ENCODE results near the gene CIBAR2. TPM values are rescaled to one million over a fixed set of nuclear protein-coding genes. Genes with fewer than 3 reads are reported as not detected.

CIBAR2 gene
- total RNA-seq, 1 donor from 2014 or later, result 4.9 TPM

GRCh38 chr16:85077576-85078125 is 34.6 kb downstream of the CIBAR2 start:
- H3K4me1 Mint-ChIP-seq (ENCODE audit: unreplicated experiment), result peaks cover 26% of the 10 kb centered on the region
- no peaks in the 10 kb centered on the region for H3K9me3 Mint-ChIP-seq
- H3K27me3 Mint-ChIP-seq, result no peaks in the 10 kb centered on the region
- DNase-seq (ENCODE audit: extremely low spot score, unreplicated experiment), result no peak
- no peak for TF ChIP-seq CTCF (conservative IDR thresholded peaks at IDR 0.05)
- no peak overlapping the region for H3K27ac Mint-ChIP-seq
- H3K36me3 Mint-ChIP-seq, result peaks cover 20% of the 10 kb centered on the region
- no peak overlapping the region for H3K4me3 Mint-ChIP-seq

- H3K27me3 Mint-ChIP-seq, result no peaks in the 10 kb centered on the region
- no peaks in the 10 kb centered on the region for H3K9me3 Mint-ChIP-seq
- no peak for DNase-seq (ENCODE audit: extremely low spot score, unreplicated experiment)
- no peak overlapping the region for H3K27ac Mint-ChIP-seq
- H3K4me3 Mint-ChIP-seq, result no peak overlapping the region
- peaks cover 20% of the 10 kb centered on the region for H3K36me3 Mint-ChIP-seq
- H3K4me1 Mint-ChIP-seq (ENCODE audit: unreplicated experiment), result peaks cover 21% of the 10 kb centered on the region
- no peak for TF ChIP-seq CTCF (conservative IDR thresholded peaks at IDR 0.05)
Observed at GRCh38 chr16:85077039-85077438, 35.2 kb downstream of the CIBAR2 start.

GRCh38 chr16:85075236-85075924 is 36.9 kb downstream of the CIBAR2 start:
- no peak overlapping the region for H3K4me3 Mint-ChIP-seq
- no peak overlapping the region for H3K27ac Mint-ChIP-seq
- H3K9me3 Mint-ChIP-seq, result no peaks in the 10 kb centered on the region
- H3K4me1 Mint-ChIP-seq (ENCODE audit: unreplicated experiment), result peaks cover 16% of the 10 kb centered on the region
- peaks cover 19% of the 10 kb centered on the region for H3K36me3 Mint-ChIP-seq
- TF ChIP-seq CTCF (conservative IDR thresholded peaks at IDR 0.05), result no peak
- H3K27me3 Mint-ChIP-seq, result no peaks in the 10 kb centered on the region
- no peak for DNase-seq (ENCODE audit: extremely low spot score, unreplicated experiment)

GRCh38 chr16:85074225-85074914 is 37.9 kb downstream of the CIBAR2 start:
- Mint-ChIP-seq H3K9me3 (no peaks in the 10 kb centered on the region), H3K36me3 (peaks cover 18% of the 10 kb centered on the region), H3K27ac (no peak overlapping the region), H3K4me3 (no peak overlapping the region), H3K27me3 (no peaks in the 10 kb centered on the region), H3K4me1 (ENCODE audit: unreplicated experiment) (peaks cover 10% of the 10 kb centered on the region)
- no peak for TF ChIP-seq CTCF (conservative IDR thresholded peaks at IDR 0.05)
- DNase-seq (ENCODE audit: extremely low spot score, unreplicated experiment), result no peak

- no peak for TF ChIP-seq CTCF (conservative IDR thresholded peaks at IDR 0.05)
- no peak overlapping the region for H3K4me3 Mint-ChIP-seq
- peaks cover 15% of the 10 kb centered on the region for H3K36me3 Mint-ChIP-seq
- no peaks in the 10 kb centered on the region for H3K27me3 Mint-ChIP-seq
- H3K9me3 Mint-ChIP-seq, result no peaks in the 10 kb centered on the region
- peaks cover 8% of the 10 kb centered on the region for H3K4me1 Mint-ChIP-seq (ENCODE audit: unreplicated experiment)
- DNase-seq (ENCODE audit: extremely low spot score, unreplicated experiment), result no peak
- H3K27ac Mint-ChIP-seq, result no peak overlapping the region
Observed at GRCh38 chr16:85072947-85073346, 39.3 kb downstream of the CIBAR2 start.

Measured in type B pancreatic cell (in vitro differentiated cells).